NOMO-1 treated with DMSO at 0.1 percent for 48 hours (cell line): ENCODE data around the gene CKAP2L.

Source experiments
- DNase-seq: peaks from one replicate; lab custom pipeline; 2025; ENCODE audit not compliant: unreplicated experiment; lab: John Stamatoyannopoulos, UW

Gene CKAP2L

GRCh38 chr2:112793449-112793978, 29.1 kb upstream of the CKAP2L start:
- peak; percentile 93 for DNase-seq

GRCh38 chr2:112792419-112792818, 28.0 kb upstream of the CKAP2L start:
- DNase-seq: no peak

GRCh38 chr2:112791693-112792230, 27.4 kb upstream of the CKAP2L start:
- no peak for DNase-seq

GRCh38 chr2:112791019-112791418, 26.6 kb upstream of the CKAP2L start:
- DNase-seq: no peak

- DNase-seq: no peak
These were observed 25.9 kb upstream of the CKAP2L start for GRCh38 chr2:112790305-112790704.

GRCh38 chr2:112789186-112789585, 24.8 kb upstream of the CKAP2L start:
- no peak for DNase-seq

- DNase-seq: no peak
These were observed 24.2 kb upstream of the CKAP2L start for GRCh38 chr2:112788653-112789052.

GRCh38 chr2:112787729-112788393, 23.5 kb upstream of the CKAP2L start:
- peak; percentile 91 for DNase-seq

- DNase-seq: peak; percentile 5
These were observed 22.9 kb upstream of the CKAP2L start for GRCh38 chr2:112787294-112787693.

GRCh38 chr2:112784199-112785189, 20.1 kb upstream of the CKAP2L start, which contains the start of gene IL1A:
Gene IL1A (minus strand): TSS chr2:112784493. CDS start chr2:112783770, 723 bp downstream.
- DNase-seq: peak; percentile 84

GRCh38 chr2:112783187-112783714, 18.8 kb upstream of the CKAP2L start:
- no peak for DNase-seq

GRCh38 chr2:112782234-112782799, 17.9 kb upstream of the CKAP2L start:
- no peak for DNase-seq

GRCh38 chr2:112779598-112779997, 15.2 kb upstream of the CKAP2L start:
- DNase-seq: no peak

- DNase-seq: no peak
These were observed 12.6 kb upstream of the CKAP2L start for GRCh38 chr2:112777036-112777435.

GRCh38 chr2:112776113-112776512, 11.7 kb upstream of the CKAP2L start:
- DNase-seq: no peak

GRCh38 chr2:112774536-112775285, 10.3 kb upstream of the CKAP2L start:
- no peak for DNase-seq

GRCh38 chr2:112773556-112773955, 9.1 kb upstream of the CKAP2L start:
- DNase-seq: no peak

- DNase-seq: no peak
These were observed 8.6 kb upstream of the CKAP2L start for GRCh38 chr2:112772911-112773475.

- peak; percentile 80 for DNase-seq
These were observed 7.9 kb upstream of the CKAP2L start for GRCh38 chr2:112772322-112772721.

GRCh38 chr2:112768432-112768831, 4.0 kb upstream of the CKAP2L start:
- DNase-seq: no peak
